Activated B cell treated with CpG ODN at 0.5 μM for 24 hours (primary cell): ENCODE results near the gene CLEC14A. TPM values are rescaled to one million over a fixed set of nuclear protein-coding genes. Genes with fewer than 3 reads are reported as not detected.
A peak's percentile ranks its signal among the peaks of the same experiment; 100 is the strongest.

Experiments used
- ATAC-seq: fragments of 200-7000 bp; cut with Tn5 transposase; one replicate; pipeline ENCODE4 v1.10.0; 2021; ENCODE audit warnings: low read depth, mild to moderate bottlenecking, moderate library complexity
- CTCF ChIA-PET: fragments of 350-600 bp; sonication (Branson Sonifier 250); formaldehyde crosslinking; loops from one replicate; lab custom pipeline; 2021; ENCODE audit warnings: antibody characterized with exemption; lab: Charles Lee
- POLR2A ChIA-PET: fragments of 350-600 bp; sonication (Branson Sonifier 250); formaldehyde crosslinking; loops from one replicate; lab custom pipeline; 2021; ENCODE audit warnings: antibody characterized with exemption; lab: Charles Lee
- DNase-seq: peaks from one replicate; pipeline ENCODE4 v3.0.0; 2022
- H3K27ac Mint-ChIP-seq: one replicate; pipeline ENCODE4 v1.8.0; 2020; ENCODE audit warnings: mixed read lengths
- H3K27me3 Mint-ChIP-seq: one replicate; pipeline ENCODE4 v1.8.0; 2021; ENCODE audit warnings: mixed read lengths
- H3K36me3 Mint-ChIP-seq: one replicate; pipeline ENCODE4 v1.8.0; 2021; ENCODE audit warnings: low read depth, mixed read lengths
- H3K4me1 Mint-ChIP-seq: one replicate; pipeline ENCODE4 v1.8.0; 2021; ENCODE audit warnings: mixed read lengths
- H3K4me3 Mint-ChIP-seq: one replicate; pipeline ENCODE4 v1.8.0; 2020; ENCODE audit warnings: mild to moderate bottlenecking, mixed read lengths
- H3K9me3 Mint-ChIP-seq: one replicate; pipeline ENCODE4 v1.8.0; 2020; ENCODE audit warnings: mixed read lengths
- CTCF ChIP-seq: fragments of 200-600 bp; IDR thresholded peaks from one replicate; pipeline ENCODE4 v1.8.0; 2022; ENCODE audit warnings: antibody characterized with exemption, mild to moderate bottlenecking
- intact Hi-C: fragments of 100-400 bp; cut with micrococcal nuclease; formaldehyde crosslinking; loops from one replicate; pipeline ENCODE4 v1.15.1; 2024
- total RNA-seq: library from RNA; stranded (reverse); gene quantifications from 2 replicates; pipeline ENCODE4 v1.2.3, GENCODE V29; 2022

CLEC14A gene
- not detected in 2 replicates for total RNA-seq

- ATAC-seq (no peak), DNase-seq (no peak)
- H3K36me3 Mint-ChIP-seq, result no peaks in the 10 kb centered on the region
- H3K4me1 Mint-ChIP-seq, result peaks cover 4% of the 10 kb centered on the region
- CTCF ChIA-PET, result no interaction called here
- H3K27me3 Mint-ChIP-seq, result peaks cover 19% of the 10 kb centered on the region
- H3K4me3 Mint-ChIP-seq, result peak within 1 kb of the TSS; percentile 48
- no peak for TF ChIP-seq CTCF
- POLR2A ChIA-PET, result no interaction called here
- no peak within 1 kb of the TSS for H3K27ac Mint-ChIP-seq
- H3K9me3 Mint-ChIP-seq, result no peaks in the 10 kb centered on the region
- intact Hi-C loops, result no loop called here
These were observed at the start of gene CLEC14A for GRCh38 chr14:38255673-38256532. Gene CLEC14A (minus strand): TSS chr14:38256093. CDS start chr14:38256022, 71 bp downstream.

- H3K36me3 Mint-ChIP-seq, result no peaks in the 10 kb centered on the region
- H3K4me3 Mint-ChIP-seq, result no peak overlapping the region
- TF ChIP-seq CTCF, result no peak
- ChIA-PET POLR2A (no interaction called here), CTCF (no interaction called here)
- DNase-seq (no peak), ATAC-seq (no peak)
- H3K4me1 Mint-ChIP-seq, result no peaks in the 10 kb centered on the region
- peaks cover 9% of the 10 kb centered on the region for H3K9me3 Mint-ChIP-seq
- intact Hi-C loops, result no loop called here
- H3K27ac Mint-ChIP-seq, result no peak overlapping the region
- no peaks in the 10 kb centered on the region for H3K27me3 Mint-ChIP-seq
These were observed 47.1 kb upstream of the CLEC14A start for GRCh38 chr14:38302966-38303365.

GRCh38 chr14:38302034-38302433, 46.1 kb upstream of the CLEC14A start:
- Mint-ChIP-seq H3K4me1 (no peaks in the 10 kb centered on the region), H3K9me3 (peaks cover 9% of the 10 kb centered on the region), H3K36me3 (no peaks in the 10 kb centered on the region), H3K4me3 (no peak overlapping the region), H3K27ac (no peak overlapping the region), H3K27me3 (no peaks in the 10 kb centered on the region)
- no peak for ATAC-seq
- ChIA-PET CTCF (no interaction called here), POLR2A (no interaction called here)
- intact Hi-C loops, result no loop called here
- no peak for DNase-seq
- no peak for TF ChIP-seq CTCF

GRCh38 chr14:38297681-38298080, 41.8 kb upstream of the CLEC14A start:
- ATAC-seq (no peak), DNase-seq (no peak)
- TF ChIP-seq CTCF, result no peak
- Mint-ChIP-seq H3K27ac (no peak overlapping the region), H3K4me1 (no peaks in the 10 kb centered on the region), H3K36me3 (no peaks in the 10 kb centered on the region), H3K27me3 (no peaks in the 10 kb centered on the region), H3K9me3 (no peaks in the 10 kb centered on the region), H3K4me3 (no peak overlapping the region)
- CTCF ChIA-PET, result no interaction called here
- POLR2A ChIA-PET, result no interaction called here
- intact Hi-C loops, result no loop called here

- Mint-ChIP-seq H3K4me1 (no peaks in the 10 kb centered on the region), H3K27ac (no peak overlapping the region), H3K27me3 (no peaks in the 10 kb centered on the region), H3K36me3 (no peaks in the 10 kb centered on the region), H3K9me3 (no peaks in the 10 kb centered on the region), H3K4me3 (no peak overlapping the region)
- no peak for ATAC-seq
- CTCF ChIA-PET, result no interaction called here
- intact Hi-C loops, result no loop called here
- POLR2A ChIA-PET, result no interaction called here
- DNase-seq, result no peak
- TF ChIP-seq CTCF, result no peak
These were observed 36.0 kb upstream of the CLEC14A start for GRCh38 chr14:38291681-38292467.
